ENCODE results near the gene EOLA1.
"Not testable (repeated sequence)": the region's sequence is repeated elsewhere in the genome, so short reads cannot be mapped to it uniquely, and the experiment has no call there.

EOLA1 gene

DNA sequence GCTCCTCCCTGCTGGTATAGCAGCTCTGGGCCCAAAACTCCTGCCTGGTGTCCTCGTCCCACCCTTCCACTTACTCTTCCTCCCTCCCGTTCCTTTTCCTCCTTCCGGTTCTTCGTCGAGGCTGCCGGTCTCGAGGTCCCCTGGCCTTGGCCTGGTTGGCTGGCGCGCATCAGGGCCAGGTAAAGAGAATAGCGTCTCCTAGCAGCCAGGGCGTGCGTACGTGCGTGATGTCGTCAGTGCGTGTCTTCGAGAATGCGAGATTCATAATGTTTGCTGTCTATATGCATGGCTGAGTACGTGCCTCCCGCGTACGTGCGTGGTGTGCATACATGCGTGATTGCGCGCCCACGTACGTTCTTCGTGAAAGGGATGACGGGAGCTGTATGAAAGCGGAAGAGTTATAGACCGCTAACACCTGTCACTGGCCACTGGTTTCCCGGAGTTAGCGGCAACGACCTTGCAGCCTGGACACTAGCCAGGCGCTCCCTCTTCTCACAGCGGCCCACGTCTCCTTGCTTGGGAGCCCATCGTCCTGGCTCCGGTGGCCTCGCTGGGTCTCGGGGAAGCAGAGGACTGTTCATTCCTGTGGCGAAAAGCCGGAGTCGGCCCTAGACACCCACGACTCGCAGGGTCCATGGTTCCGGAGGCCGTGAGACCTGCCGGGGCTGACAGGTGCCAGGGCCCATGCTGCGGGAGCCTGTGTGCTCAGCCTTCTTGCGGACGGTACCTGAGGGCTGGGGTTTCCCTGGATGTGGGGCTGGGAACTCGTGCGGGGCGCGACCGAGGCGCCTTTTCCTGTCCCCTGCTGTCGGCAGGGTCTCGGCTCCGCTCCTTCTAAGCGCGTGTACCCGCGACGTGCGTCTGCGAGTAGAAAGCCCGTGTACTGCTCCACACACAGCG is at the start of gene EOLA1:
EOLA1 (plus strand) TSS at position 392 of the 900 bp plus-strand sequence. CDS start 4,619 bp downstream, outside the sequence.
- DNase-seq, result peak; percentile 89 to 97 (median 96)

DNA sequence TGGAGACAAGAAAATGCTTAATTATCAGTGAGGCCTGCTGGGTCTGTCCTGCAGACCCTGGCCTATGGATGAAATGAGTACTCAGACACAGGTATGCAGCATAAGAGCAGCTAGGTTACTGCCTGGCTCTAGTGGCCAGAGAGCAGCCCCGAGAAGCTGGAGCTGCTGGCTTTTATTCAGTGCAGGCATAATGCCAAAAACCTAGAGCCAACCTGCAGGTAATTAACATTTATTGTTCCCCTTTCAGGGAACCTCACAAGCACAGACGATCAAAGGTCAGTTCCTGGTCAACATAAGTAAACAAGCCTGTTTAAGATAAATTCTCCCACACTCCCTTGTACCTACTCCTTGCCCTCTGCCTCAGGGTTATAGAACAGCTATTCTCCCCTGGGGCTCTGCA is 49.0 kb upstream of the EOLA1 start:
- no peak for DNase-seq

- no peak for DNase-seq
Measured at GRCh38 chrX:149493567-149494562, 46.9 kb upstream of the EOLA1 start.

- DNase-seq, result no peak
Measured at GRCh38 chrX:149494844-149495565, 45.8 kb upstream of the EOLA1 start.

DNA sequence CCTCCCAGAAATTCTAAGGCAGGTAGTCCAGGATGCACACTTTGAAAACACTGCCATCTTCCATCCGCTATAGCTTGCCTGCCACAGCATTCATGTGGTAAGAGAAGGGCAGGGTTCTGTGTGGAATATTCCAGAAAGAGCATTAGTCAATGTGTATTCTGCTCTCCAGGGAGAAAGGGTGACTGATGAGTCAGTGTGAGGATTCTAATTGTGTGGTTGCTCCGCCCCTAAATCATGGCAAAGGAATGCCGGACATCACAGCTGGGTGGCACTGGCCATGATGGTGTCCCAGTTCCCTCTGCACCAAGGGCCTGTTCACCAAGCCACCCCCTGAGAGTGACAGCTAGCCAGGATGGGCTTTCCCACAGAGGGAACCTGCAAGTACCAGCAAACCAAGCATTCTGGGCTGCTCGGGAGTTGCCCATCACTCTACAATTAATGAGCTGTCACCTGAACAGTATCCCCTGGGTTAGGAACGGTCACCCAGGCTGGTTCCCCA is 45.2 kb upstream of the EOLA1 start:
- no peak for DNase-seq

DNA sequence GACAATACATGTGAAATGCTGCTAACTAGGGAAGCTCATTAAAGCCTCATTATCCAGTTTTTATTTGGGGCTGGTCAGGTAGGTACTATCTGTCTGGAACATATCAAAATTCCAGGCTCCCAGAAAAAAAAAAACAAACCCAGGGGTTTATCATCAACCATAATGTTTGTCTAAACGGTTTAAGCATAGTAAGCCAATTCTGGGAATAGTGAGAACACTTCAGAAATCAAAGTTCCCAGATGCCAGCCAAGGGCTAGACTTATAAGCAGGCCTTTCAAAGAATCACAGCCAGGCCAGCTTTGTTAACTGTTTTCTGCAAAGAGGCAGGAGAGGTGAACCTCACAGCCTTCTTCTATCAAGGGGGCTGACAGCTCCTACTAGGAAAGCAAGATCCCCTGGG is 43.8 kb upstream of the EOLA1 start:
- DNase-seq, result no peak

DNA sequence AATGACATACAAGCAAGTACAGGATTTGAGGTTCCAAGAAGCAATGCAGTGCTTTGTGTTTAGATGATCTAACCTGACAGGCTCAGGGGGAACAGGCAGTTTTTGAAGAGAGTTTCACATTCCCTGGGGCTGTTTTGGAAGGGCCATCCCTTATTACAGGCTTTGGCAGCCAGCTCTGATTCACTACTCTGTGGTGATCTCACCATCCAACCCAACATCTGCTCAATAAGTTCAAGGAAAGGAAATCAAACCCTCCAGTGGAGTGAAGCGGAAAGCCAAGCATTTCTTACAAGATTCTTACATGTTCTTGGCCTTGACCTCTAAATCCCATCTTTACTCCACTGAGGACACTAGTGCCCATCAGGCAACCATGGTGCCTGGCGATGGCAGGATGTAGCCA is 43.2 kb upstream of the EOLA1 start:
- DNase-seq, result no peak

DNA sequence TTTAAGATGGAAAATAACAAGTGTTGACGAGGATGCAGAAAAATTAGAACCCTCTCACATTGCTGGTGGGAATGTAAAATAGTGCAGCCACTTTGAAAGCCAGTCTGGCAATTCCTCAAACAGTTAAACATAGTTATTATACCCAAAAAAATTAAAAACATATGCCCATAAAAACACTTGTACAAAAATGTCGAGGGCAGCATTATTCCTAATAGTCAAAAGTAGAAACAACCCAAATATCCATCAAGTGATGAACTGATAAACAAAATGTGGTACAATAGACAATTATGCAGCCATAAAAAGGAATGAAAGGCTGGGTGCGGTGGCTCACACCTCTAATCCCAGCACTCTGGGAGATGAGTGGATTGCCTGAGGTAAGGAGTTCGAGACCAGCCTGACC is 42.0 kb upstream of the EOLA1 start:
- DNase-seq, result no peak

- DNase-seq, result no peak
Measured at GRCh38 chrX:149499766-149500165, 41.0 kb upstream of the EOLA1 start.

DNA sequence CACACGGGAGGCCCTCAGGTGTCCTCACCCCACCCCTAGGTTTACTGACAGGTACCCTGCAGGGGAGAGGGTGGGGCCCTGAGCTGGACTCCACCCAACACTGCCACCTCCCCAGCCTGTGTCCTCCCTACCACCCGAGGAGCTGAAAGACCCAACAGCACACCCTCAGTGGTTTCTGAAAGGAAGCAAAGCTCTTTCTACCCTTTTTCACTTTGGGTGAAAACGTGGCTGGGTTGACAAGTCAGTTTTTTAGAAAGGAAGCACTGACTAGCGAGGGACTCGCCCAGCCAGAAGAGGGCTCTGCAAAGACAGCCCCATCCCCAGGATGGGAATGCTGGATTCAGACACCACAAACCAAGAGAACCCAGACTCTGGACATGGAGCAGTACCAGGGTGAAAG is 37.9 kb upstream of the EOLA1 start:
- DNase-seq, result not testable (repeated sequence)

GRCh38 chrX:149503446-149503845 is 37.4 kb upstream of the EOLA1 start:
- peak in 2 of 3 experiments; percentile 34 to 81 for DNase-seq

DNA sequence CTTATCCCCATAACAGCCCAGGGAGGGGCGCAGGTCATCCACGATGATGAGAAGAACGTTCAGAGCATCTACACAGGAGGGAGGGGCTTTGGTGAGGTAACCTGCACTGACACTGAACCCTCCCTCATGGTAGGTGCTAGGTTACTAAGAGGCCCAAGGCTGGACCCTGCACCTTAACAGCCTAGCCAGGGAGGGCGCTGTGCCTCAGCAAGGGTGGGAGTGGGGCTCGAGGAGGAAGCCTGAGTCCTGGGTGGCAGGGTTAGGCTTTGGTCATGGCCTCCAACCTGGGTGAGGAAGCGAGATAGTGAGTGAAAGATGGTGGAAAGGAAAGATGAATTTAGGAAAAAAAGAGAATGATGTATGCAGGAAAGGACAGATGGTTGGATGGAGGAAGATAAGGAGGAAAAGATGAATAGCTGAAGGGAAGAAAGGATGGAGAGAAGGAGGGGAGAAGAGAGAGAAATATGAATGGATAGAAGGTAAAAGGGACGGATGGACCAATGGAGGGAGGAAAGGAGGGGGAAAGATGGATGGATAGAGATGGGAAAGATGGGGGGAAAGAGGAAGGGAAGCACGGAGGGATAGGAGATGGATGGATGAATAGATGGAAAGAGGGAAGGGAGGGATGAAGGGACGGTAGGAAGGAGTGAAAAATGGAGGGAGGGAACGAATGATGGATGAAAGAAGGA is 36.4 kb upstream of the EOLA1 start:
- peak in 2 of 3 experiments; percentile 47 to 71 for DNase-seq

GRCh38 chrX:149504915-149505651 is 35.7 kb upstream of the EOLA1 start, which contains the start of gene IDS:
IDS (minus strand) TSS chrX:149505306; CDS start chrX:149505137, 169 bp downstream.
- peak; percentile 87 to 91 (median 87) for DNase-seq

DNA sequence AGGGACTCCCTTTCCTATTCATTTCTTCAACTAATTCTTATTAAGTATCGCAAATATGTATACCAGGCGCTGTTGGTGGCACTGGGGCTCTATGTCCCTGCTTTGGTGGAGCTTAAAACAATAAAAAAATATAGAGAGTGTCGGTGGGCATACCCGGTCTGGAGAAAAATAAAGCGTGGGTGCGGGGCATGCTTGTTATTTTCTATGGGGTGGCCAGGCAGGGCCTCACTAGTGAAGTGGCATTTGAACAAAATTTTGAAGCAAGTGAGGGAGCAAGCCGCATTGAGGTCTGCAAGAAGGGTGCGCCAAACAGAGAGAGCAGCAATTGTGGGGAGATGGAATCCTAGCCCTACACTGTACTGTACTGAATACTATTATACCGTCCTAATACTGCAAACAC is 35.1 kb upstream of the EOLA1 start:
- no peak for DNase-seq

DNA sequence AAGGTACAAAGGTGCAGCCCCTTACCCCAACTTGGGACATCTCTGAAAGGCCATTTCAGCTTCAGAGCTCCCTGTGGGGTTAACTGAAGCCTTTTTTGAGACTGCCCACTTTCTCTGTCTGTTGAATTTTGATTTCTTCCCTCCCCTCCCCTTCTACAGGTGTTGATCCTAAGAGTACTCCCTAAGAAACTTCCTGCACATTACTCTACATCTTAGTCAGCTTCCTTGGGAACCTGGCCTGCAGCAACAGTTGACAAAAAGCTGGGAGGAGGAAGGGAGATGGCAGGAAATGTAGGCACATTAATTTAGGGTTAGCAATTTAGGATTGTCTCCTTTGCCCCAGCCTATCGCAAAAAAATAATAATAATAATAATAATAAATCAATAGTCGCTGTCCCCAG is 34.5 kb upstream of the EOLA1 start:
- no peak for DNase-seq

GRCh38 chrX:149508467-149508866 is 32.3 kb upstream of the EOLA1 start:
- no peak for DNase-seq

- no peak for DNase-seq
Measured at GRCh38 chrX:149510386-149510785, 30.4 kb upstream of the EOLA1 start.

DNA sequence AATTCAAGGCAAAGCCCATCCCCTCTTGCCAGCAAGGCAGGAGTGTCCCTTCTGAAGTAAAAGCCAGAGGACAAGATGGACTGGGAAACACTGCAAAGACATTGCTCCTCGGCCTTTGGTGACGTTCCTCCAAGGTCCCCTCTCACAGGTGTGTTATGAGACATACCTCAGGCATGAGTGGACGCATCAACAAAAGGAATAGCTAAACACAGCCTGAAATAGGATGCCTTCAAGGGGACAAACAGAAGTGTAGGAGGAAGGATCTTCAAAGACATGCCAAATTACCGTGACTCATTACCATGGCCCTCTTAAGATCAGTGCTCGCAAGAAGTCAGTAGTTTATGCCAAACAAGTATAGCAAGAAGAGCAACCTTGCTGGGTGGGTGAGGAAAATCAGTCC is 29.7 kb upstream of the EOLA1 start:
- DNase-seq, result no peak

DNA sequence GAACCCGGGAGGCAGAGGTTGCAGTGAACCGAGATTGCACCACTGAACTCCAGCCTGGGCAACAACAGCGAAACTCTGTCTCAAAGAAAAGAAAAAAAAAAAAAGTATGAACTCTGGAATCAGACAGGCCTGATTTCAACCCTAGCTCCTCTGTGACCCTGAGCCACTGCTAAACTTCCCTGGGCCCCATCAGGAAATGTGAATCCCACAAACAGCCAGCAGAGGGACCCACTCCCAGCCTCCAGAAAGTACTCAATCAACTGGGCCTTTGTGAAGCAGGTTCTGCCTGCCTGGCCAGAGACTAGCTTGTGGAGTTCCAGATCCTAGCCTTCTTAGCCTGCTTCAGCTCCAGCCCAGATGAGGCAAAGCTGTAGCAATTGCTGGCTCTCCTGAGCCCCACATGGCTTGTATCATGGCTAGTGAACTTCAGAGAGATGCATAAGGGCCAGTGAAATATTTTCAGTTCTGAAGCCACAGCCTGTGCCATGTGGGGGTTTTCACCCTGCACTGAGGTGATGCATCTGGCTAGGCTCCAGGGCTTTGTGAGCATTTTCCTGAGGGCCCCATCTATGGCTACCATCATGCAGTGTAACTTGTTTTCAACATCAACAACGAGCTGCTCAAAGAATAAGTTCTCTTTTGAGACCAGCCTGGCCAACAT is 28.5 kb upstream of the EOLA1 start:
- peak; percentile 28 to 62 (median 49) for DNase-seq

GRCh38 chrX:149513825-149514428 is 26.9 kb upstream of the EOLA1 start:
- no peak for DNase-seq
